SIG-M5 treated with dmso at 0.1 percent for 504 hours (cell line): Measurements from ENCODE around the gene GAS2L2.
"Not testable (repeated sequence)": the region's sequence is repeated elsewhere in the genome, so short reads cannot be mapped to it uniquely, and the experiment has no call there.

Experiments used
- DNase-seq: peaks from one replicate; lab custom pipeline; 2025; ENCODE audit not compliant: unreplicated experiment; lab: John Stamatoyannopoulos, UW

GAS2L2 gene

DNA sequence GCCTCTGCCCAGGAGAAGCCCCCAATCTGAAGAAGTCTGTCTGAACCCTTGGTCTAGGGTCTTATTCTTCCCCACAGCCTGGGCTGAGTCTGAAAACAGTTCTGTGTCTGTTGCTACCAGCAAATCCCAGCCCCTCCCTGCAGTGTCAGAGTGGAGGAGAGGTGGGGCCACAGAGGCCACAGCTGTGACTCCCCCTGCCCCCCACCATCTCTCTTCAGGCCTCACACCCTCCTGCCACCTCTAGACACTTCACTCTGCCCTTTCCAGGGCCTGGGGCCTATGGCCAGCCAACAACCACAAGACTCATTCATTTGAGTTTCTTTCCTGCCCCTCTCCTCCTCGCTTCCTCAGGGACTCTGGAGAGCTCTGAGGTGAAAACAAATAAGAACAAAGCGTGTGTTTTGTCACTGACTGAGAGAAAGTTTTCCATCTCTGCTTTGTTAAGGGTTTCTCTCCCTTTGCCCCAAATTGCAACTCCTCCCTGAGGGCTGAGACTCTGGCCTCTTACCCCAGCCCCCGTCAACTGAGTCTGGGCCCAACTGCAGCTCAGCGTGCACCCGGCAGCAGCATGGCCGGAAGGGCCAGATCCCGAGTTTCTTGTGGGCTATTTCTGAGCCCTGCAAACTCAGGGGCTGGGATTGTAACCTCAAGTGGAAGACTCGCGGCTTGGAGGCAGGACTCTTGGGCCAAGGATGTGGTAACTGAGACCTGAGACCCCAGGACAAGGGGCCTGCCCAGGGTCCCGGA, 20.8 kb upstream of the GAS2L2 start:
- DNase-seq: no peak

DNA sequence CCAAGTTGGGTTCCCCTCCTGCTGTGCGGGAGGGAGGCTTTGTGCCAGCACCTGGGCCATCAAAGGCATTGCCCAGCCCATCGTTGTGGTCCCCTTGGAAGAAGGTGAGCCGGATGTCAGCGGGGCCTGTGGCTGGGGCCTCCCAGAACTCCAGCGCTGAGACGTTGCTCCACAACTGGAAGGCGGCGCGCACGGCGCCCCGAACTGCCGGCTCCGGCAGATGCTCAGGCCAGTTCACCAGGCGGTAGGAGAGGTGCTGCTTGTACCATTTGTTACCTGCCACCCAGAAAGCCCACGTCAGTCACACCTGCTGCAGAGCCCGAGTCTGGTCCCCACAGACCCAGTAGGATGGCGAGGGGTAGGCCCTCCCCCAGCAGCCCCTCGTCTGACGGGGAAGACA, 20.1 kb upstream of the GAS2L2 start:
- DNase-seq: no peak

DNA sequence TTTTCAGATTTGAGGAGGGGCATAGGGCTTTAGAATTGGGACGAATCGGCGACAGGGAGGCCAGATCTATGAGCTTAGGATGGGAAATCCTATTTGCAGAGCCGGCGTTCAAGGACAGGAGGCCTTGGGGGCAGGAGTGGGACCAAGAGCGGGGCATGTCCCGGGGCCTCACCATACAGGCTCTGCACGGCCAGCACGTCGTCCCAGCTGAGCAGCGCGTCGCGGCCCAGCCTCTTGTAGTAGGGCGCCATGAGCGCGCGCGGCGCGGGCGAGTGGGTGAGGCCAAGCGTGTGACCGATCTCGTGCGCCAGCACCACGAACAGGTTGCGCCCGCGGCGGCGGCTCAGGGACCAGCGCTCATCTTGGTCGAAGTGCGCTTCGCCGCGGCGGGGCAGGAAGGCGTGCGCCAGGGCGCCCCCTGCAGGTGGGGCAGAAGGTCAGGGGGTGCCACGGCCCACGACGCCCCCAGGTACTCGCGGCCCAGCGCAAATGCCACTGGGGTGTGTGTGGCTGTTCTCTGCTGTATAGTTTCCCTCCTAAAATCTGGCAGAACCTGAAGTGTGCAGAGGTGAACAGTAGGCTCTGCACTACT, 17.0 kb upstream of the GAS2L2 start:
- no peak for DNase-seq

GRCh38 chr17:35768797-35769196, 15.8 kb upstream of the GAS2L2 start:
- DNase-seq: no peak

DNA sequence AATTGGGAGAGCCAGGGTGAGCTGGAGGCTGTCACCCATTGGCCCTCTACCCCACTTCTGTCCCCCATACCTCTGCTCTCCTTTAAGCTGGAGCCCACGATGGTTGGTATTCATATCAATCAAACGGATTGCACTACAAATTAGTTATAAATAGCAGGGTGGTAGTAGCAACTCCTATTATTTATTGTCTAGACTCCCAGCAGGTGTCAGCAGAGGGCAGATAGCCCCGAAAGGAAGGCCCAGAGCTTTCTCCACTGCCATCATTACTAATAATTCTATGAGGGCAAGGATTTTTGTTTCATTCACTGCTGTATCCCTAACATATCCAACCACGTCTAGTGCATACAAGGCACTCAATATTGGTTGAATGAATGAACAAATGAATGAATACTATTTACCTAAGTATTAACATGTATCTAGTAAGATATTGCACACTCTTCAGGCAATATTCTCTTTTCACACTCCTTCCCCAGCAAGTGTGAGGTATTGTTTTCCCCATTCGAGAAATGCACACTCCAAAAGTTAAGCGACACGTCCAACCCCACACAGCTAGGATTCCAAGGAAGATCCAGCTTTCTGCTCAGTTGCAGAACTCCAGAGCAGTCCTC, 14.0 kb upstream of the GAS2L2 start:
- DNase-seq: peak; percentile 30

DNA sequence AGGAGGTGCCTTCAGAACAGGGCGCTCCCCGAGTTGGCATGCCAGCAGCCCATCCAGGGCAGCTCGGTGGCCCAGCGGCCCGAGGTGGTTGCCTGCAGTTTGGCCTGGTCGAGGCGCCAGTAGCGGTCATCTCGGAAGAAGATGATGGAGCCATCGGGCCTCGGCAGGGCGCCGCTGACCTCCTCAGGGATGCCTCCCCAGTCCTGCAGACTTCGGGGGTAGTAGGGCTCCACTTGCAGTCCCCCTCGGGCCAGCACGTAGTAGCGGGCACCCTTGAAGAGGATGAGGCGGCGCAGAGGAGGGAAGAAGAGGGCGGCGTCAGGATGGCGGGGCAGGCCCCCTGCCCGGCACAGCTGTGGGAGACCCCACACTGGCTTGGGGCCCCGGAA, 13.4 kb upstream of the GAS2L2 start:
- no peak for DNase-seq

GRCh38 chr17:35765756-35766488, 12.9 kb upstream of the GAS2L2 start:
- no peak for DNase-seq

GRCh38 chr17:35765086-35765710, 12.2 kb upstream of the GAS2L2 start:
- no peak for DNase-seq

- peak; percentile 84 for DNase-seq
These were observed 11.3 kb upstream of the GAS2L2 start for GRCh38 chr17:35764123-35764991.

DNA sequence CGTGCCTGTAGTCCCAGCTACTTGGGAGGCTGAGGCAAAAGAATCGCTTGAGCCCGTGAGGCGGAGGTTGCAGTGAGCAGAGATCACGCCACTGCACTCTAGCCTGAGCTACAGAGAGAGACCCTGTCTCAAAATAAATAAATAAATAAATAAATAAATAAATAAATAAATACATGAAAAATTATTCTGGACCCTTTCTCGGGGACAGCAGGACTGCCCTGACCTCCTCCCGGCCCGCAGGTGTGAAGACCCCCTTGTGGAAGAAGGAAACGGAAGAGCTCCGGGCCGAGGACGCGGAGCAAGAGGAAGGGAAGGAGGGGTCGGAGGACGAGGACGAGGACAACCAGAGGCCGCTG, 10.7 kb upstream of the GAS2L2 start:
- DNase-seq: no peak

GRCh38 chr17:35761601-35762000, 8.6 kb upstream of the GAS2L2 start:
- DNase-seq: no peak

DNA sequence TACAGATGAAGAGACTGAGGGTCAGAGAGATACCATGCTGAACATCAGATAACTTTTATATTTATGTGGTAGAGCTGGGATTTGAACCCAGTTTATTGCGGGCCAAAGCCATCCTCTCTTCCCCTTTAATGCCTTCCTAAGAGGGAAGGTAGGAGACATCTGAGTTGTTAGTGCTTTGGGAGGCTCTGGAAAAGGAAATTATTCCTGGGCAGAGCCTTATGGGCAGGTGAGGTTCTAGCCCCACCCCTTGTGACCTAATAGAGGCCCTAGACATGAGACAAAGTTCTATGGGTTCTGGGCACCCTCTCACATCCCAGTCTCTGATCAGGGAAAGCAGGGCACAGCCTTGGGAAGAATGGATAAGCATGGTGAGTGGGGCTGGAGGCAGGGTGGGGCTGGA, 7.5 kb upstream of the GAS2L2 start, which contains the start of gene C17orf50:
Gene C17orf50 (plus strand): TSS at position 301 of the 400 bp plus-strand sequence. CDS start 55 bp downstream, at position 356.
- no peak for DNase-seq

- no peak for DNase-seq
These were observed 4.2 kb upstream of the GAS2L2 start for GRCh38 chr17:35757243-35757642.

GRCh38 chr17:35752471-35752870, 568 bp downstream of the GAS2L2 start:
- no peak for DNase-seq

DNA sequence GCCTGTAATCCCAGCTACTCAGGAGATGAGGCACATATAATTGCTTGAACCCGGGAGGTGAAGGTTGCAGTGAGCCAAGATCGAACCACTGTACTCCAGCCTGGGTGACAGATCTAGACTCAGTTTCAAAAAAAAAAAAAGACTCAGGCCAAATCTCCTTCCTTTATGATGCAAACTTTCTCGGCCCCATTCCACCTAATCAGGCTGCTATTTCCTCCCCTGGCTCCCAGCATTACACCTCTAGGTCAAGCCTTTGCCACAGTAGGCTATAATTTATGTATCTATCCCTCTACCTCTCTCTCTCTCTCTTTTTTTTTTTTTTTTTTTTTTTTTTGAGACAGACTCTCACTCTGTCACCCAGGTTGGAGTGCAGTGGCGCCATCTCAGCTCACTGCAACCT, 1.5 kb downstream of the GAS2L2 start:
- DNase-seq: not testable (repeated sequence)

- no peak for DNase-seq
These were observed 2.3 kb downstream of the GAS2L2 start for GRCh38 chr17:35750526-35751395.

GRCh38 chr17:35749560-35750412, 3.3 kb downstream of the GAS2L2 start:
- no peak for DNase-seq

- DNase-seq: no peak
These were observed 4.1 kb downstream of the GAS2L2 start for GRCh38 chr17:35748979-35749378.
